ENCODE measurements around the gene COMT. TPM values are rescaled to one million over a fixed set of nuclear protein-coding genes. Genes with fewer than 3 reads are reported as not detected.

COMT gene
- total RNA-seq, 1 experiment from 2014 or later, result 30.8 TPM

DNA sequence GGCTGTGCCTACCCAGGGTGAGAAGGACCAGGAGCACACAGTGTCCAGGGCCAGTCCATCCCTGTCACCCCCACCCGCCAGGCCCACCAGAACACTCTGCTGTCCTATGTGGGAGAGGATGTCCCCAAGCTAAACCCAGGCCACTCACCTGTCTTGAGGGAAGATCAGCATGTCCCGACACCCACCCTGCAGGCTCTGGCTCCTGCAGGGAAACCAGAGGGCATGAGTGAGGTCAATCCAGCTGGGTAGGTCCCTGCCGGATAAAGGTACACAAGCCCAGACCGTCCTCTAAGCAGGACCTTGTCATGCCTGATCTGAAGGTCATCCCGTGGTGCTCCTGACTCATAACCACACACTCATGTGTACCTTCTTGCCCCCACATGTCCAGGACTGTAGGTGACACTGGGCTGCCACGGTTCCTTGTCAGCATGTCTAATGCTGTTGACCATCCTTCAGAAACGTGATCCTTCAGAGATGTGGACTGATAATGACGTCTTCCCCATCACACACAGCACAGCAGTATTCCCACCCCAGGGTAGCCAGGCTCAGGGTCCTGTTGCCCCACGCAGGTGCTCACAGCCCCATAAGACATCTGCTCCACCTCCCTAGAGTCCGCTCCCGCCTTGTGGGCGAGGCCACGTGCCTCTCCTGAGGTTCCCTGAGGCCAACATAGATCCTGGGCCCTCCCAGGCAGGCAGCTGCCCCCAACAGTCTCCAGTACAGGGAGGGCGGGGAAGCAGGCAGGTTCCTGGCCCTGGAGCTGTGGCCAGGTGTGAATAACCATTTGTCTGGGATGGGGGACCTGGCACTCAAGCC, 68.9 kb downstream of the COMT start:
- no peak overlapping the region for H3K4me3 Mint-ChIP-seq
- POLR2A ChIA-PET, result no interaction called here

DNA sequence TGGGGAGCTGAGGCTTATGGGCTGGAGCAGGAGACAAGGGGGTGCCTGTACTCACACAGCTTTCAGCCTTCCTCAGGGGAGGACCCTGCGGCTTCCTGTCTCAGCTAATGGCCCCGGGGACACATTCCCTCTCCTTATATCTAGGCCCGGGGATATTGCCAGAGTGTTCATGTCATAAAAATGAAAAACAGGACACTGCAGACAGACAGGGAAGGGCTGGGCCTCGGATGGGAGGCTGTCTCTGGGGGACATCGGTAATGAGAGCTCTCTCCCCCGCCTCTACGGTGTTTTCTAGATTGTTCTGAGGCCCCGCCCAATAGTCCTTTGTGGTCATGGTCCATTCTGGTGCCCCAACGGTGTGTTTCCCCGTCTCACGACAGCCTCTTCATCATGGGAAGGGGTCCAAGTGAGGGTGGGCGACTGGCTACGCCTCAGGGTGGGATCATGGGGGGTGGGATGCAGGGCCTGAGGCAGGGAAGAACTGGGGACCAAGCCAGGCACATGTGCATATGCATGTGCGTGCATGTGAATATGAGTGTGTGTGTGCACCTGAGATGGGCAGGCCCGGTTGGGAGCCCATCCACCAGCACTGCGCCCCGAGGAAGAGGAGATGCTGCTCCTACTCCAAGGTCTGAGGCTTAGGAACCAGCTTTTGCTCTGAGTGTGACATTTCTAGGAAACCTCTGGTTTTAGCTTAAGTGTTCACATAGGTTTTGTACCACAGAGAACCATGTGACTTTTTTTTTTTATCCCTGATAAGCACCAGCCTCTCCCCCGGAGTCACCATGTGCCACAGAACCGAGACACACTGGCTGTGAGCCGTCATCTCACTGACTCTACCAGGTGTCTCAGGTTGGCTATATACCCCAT, 69.8 kb downstream of the COMT start:
- H3K9me3 Mint-ChIP-seq, result no peaks in the 10 kb centered on the region
- no peaks in the 10 kb centered on the region for H3K36me3 Mint-ChIP-seq
- TF ChIP-seq, protein P1, sequence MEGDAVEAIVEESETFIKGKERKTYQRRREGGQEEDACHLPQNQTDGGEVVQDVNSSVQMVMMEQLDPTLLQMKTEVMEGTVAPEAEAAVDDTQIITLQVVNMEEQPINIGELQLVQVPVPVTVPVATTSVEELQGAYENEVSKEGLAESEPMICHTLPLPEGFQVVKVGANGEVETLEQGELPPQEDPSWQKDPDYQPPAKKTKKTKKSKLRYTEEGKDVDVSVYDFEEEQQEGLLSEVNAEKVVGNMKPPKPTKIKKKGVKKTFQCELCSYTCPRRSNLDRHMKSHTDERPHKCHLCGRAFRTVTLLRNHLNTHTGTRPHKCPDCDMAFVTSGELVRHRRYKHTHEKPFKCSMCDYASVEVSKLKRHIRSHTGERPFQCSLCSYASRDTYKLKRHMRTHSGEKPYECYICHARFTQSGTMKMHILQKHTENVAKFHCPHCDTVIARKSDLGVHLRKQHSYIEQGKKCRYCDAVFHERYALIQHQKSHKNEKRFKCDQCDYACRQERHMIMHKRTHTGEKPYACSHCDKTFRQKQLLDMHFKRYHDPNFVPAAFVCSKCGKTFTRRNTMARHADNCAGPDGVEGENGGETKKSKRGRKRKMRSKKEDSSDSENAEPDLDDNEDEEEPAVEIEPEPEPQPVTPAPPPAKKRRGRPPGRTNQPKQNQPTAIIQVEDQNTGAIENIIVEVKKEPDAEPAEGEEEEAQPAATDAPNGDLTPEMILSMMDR (IDR thresholded peaks at IDR 0.05), result no peak
- TF ChIP-seq ZNF317 (CRISPR knock-in tag; IDR thresholded peaks at IDR 0.05; ENCODE audit: borderline replicate concordance, low read depth), result no peak
- no peak for TF ChIP-seq GTF2I (CRISPR knock-in tag; conservative IDR thresholded peaks at IDR 0.05)
- no peak for TF ChIP-seq NR2C2 (CRISPR knock-in tag; IDR thresholded peaks at IDR 0.05)
- no peak for TF ChIP-seq ATF1 (CRISPR knock-in tag; IDR thresholded peaks at IDR 0.05)
- no peak for TF ChIP-seq ZNF219 (CRISPR knock-in tag; IDR thresholded peaks at IDR 0.05; ENCODE audit: borderline replicate concordance)
- TF ChIP-seq NFE2L1 (CRISPR knock-in tag; IDR thresholded peaks at IDR 0.05), result no peak
- TF ChIP-seq, protein P2, sequence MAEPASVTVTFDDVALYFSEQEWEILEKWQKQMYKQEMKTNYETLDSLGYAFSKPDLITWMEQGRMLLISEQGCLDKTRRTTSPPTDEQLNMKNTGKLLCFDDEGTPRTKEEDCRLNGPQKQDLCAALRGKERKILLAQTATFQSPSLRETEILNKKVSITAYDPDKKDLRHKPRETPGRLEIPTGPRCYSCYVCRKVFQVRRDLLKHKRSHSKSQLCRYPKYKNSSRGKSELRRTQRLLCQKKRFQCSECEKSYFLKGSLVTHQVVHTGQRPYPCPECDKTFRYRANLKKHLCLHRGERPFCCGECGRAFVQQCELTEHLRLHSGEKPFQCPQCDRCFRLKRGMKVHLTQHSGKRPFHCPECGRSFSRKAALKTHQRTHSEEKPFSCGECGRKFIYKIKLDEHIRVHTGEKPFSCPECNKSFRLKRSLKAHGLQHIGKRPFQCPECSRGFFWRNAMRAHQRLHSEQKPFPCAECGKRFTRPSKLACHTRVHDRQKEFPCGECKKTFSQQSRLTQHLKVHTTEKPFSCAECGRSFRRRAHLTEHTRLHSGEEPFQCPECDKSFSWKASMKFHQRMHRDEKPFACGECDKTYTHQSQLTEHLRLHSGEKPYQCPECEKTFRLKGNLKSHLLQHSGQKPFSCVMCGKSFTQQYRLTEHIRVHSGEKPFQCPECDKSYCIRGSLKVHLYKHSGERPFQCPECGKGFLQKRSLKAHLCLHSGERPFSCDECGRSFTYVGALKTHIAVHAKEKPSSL (CRISPR knock-in tag; conservative IDR thresholded peaks at IDR 0.05), result no peak

More for the DNA sequence above, 68.9 kb downstream of the COMT start:
- Mint-ChIP-seq H3K27ac (peak overlapping the region; percentile 82; the same call in 1 of the 2 replicates), H3K27me3 (ENCODE audit: low read depth) (peaks cover 10% of the 10 kb centered on the region), H3K9me3 (peaks cover 3% of the 10 kb centered on the region; the same call in 1 of the 2 replicates), H3K36me3 (0 out of 2 replicates have a peak, but pooled peaks cover 3% of the 10 kb centered on the region), H3K4me1 (peaks cover 6% of the 10 kb centered on the region; the same call in 1 of the 2 replicates)
- CTCF ChIA-PET, result interaction anchor here (1.1 to 6.5 kb wide), 5 partner anchors 9 to 48 kb away, joined by 3 to 181 read pairs (median 5); no protein-coding TSS in a partner anchor
- TF ChIP-seq NFE2L1 (CRISPR knock-in tag; IDR thresholded peaks at IDR 0.05) (no peak), ATF1 (CRISPR knock-in tag; IDR thresholded peaks at IDR 0.05) (no peak), CREM (CRISPR knock-in tag; IDR thresholded peaks at IDR 0.05) (no peak), SP1 (CRISPR knock-in tag; conservative IDR thresholded peaks at IDR 0.05) (no peak), TEAD4 (CRISPR knock-in tag; IDR thresholded peaks at IDR 0.05) (no peak), JAZF1 (CRISPR knock-in tag; IDR thresholded peaks at IDR 0.05) (no peak), NR2C2 (CRISPR knock-in tag; IDR thresholded peaks at IDR 0.05) (no peak)
- TF ChIP-seq, protein P3, sequence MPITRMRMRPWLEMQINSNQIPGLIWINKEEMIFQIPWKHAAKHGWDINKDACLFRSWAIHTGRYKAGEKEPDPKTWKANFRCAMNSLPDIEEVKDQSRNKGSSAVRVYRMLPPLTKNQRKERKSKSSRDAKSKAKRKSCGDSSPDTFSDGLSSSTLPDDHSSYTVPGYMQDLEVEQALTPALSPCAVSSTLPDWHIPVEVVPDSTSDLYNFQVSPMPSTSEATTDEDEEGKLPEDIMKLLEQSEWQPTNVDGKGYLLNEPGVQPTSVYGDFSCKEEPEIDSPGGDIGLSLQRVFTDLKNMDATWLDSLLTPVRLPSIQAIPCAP (CRISPR knock-in tag; IDR thresholded peaks at IDR 0.05), result no peak
- TF ChIP-seq, protein P2 (CRISPR knock-in tag; conservative IDR thresholded peaks at IDR 0.05), result no peak
- TF ChIP-seq, protein P4, sequence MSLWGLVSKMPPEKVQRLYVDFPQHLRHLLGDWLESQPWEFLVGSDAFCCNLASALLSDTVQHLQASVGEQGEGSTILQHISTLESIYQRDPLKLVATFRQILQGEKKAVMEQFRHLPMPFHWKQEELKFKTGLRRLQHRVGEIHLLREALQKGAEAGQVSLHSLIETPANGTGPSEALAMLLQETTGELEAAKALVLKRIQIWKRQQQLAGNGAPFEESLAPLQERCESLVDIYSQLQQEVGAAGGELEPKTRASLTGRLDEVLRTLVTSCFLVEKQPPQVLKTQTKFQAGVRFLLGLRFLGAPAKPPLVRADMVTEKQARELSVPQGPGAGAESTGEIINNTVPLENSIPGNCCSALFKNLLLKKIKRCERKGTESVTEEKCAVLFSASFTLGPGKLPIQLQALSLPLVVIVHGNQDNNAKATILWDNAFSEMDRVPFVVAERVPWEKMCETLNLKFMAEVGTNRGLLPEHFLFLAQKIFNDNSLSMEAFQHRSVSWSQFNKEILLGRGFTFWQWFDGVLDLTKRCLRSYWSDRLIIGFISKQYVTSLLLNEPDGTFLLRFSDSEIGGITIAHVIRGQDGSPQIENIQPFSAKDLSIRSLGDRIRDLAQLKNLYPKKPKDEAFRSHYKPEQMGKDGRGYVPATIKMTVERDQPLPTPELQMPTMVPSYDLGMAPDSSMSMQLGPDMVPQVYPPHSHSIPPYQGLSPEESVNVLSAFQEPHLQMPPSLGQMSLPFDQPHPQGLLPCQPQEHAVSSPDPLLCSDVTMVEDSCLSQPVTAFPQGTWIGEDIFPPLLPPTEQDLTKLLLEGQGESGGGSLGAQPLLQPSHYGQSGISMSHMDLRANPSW (CRISPR knock-in tag; conservative IDR thresholded peaks at IDR 0.05; ENCODE audit: low read depth), result no peak
- TF ChIP-seq, protein P5, sequence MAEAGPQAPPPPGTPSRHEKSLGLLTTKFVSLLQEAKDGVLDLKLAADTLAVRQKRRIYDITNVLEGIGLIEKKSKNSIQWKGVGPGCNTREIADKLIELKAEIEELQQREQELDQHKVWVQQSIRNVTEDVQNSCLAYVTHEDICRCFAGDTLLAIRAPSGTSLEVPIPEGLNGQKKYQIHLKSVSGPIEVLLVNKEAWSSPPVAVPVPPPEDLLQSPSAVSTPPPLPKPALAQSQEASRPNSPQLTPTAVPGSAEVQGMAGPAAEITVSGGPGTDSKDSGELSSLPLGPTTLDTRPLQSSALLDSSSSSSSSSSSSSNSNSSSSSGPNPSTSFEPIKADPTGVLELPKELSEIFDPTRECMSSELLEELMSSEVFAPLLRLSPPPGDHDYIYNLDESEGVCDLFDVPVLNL (CRISPR knock-in tag; IDR thresholded peaks at IDR 0.05; ENCODE audit: borderline replicate concordance, low read depth), result no peak
- no peak for ATAC-seq
- no peak for DNase-seq (ENCODE audit: low spot score)

More for the DNA sequence above, 69.8 kb downstream of the COMT start:
- Mint-ChIP-seq H3K4me3 (no peak overlapping the region), H3K27ac (no peak overlapping the region), H3K4me1 (peaks cover 6% of the 10 kb centered on the region; the same call in 1 of the 2 replicates), H3K27me3 (ENCODE audit: low read depth) (peaks cover 12% of the 10 kb centered on the region)
- ATAC-seq (no peak), DNase-seq (ENCODE audit: low spot score) (no peak)
- ChIA-PET CTCF (interaction anchor here (1.1 to 6.5 kb wide), 6 partner anchors 10 to 281 kb away, joined by 3 to 181 read pairs (median 10); no protein-coding TSS in a partner anchor), POLR2A (interaction anchor here (0.5 to 1.1 kb wide), 2 partner anchors 19 to 48 kb away, joined by 4 to 6 read pairs; no protein-coding TSS in a partner anchor)

Data from WTC11 (cell line).